ENCODE results near the gene CUX1.

CUX1 gene

GRCh38 chr7:102196028-102196427, 378.6 kb downstream of the CUX1 start:
- no peaks in the 10 kb centered on the region for H3K27me3 ChIP-seq (ENCODE audit: control insufficient read depth in 1 of 2, insufficient read depth in 2 of 2, low read length in 2 of 2)
- H3K36me3 ChIP-seq (ENCODE audit: control insufficient read depth in 2 of 2, insufficient read depth in 2 of 2, low read length in 2 of 2), result peaks cover 26 to 40% of the 10 kb centered on the region in 2 donors
- no peaks in the 10 kb centered on the region for H3K4me1 ChIP-seq (ENCODE audit: control insufficient read depth, insufficient read depth, low read length)
- H3K27ac ChIP-seq (ENCODE audit: low read length), result no peak overlapping the region
- H3K9ac ChIP-seq (ENCODE audit: low read length in 2 of 2), result no peak overlapping the region
- no peaks in the 10 kb centered on the region for H3K9me3 ChIP-seq (ENCODE audit: control insufficient read depth in 2 of 2, low read length in 2 of 2)
- H3K4me3 ChIP-seq (ENCODE audit: low read length in 2 of 2), result no peak overlapping the region

- Histone ChIP-seq H3K4me3 (ENCODE audit: low read length in 2 of 2) (no peak overlapping the region), H3K9me3 (ENCODE audit: control insufficient read depth in 2 of 2, low read length in 2 of 2) (no peaks in the 10 kb centered on the region), H3K27ac (ENCODE audit: low read length) (no peak overlapping the region), H3K27me3 (ENCODE audit: control insufficient read depth in 1 of 2, insufficient read depth in 2 of 2, low read length in 2 of 2) (no peaks in the 10 kb centered on the region), H3K4me1 (ENCODE audit: control insufficient read depth, insufficient read depth, low read length) (no peaks in the 10 kb centered on the region), H3K36me3 (ENCODE audit: control insufficient read depth in 2 of 2, insufficient read depth in 2 of 2, low read length in 2 of 2) (peaks cover 23 to 44% of the 10 kb centered on the region in 2 donors), H3K9ac (ENCODE audit: low read length in 2 of 2) (no peak overlapping the region)
Observed at GRCh38 chr7:102197161-102197560, 379.7 kb downstream of the CUX1 start.

GRCh38 chr7:102197599-102197998, 380.2 kb downstream of the CUX1 start:
- no peak overlapping the region for H3K27ac ChIP-seq (ENCODE audit: low read length)
- H3K27me3 ChIP-seq (ENCODE audit: control insufficient read depth in 1 of 2, insufficient read depth in 2 of 2, low read length in 2 of 2), result no peaks in the 10 kb centered on the region
- no peak overlapping the region for H3K9ac ChIP-seq (ENCODE audit: low read length in 2 of 2)
- no peaks in the 10 kb centered on the region for H3K9me3 ChIP-seq (ENCODE audit: control insufficient read depth in 2 of 2, low read length in 2 of 2)
- no peaks in the 10 kb centered on the region for H3K4me1 ChIP-seq (ENCODE audit: control insufficient read depth, insufficient read depth, low read length)
- H3K4me3 ChIP-seq (ENCODE audit: low read length in 2 of 2), result no peak overlapping the region
- H3K36me3 ChIP-seq (ENCODE audit: control insufficient read depth in 2 of 2, insufficient read depth in 2 of 2, low read length in 2 of 2), result peaks cover 23 to 46% of the 10 kb centered on the region in 2 donors

- Histone ChIP-seq H3K9me3 (ENCODE audit: control insufficient read depth in 2 of 2, low read length in 2 of 2) (no peaks in the 10 kb centered on the region), H3K36me3 (ENCODE audit: control insufficient read depth in 2 of 2, insufficient read depth in 2 of 2, low read length in 2 of 2) (peaks cover 27 to 43% of the 10 kb centered on the region in 2 donors), H3K27me3 (ENCODE audit: control insufficient read depth in 1 of 2, insufficient read depth in 2 of 2, low read length in 2 of 2) (no peaks in the 10 kb centered on the region), H3K27ac (ENCODE audit: low read length) (no peak overlapping the region), H3K9ac (ENCODE audit: low read length in 2 of 2) (no peak overlapping the region), H3K4me1 (ENCODE audit: control insufficient read depth, insufficient read depth, low read length) (no peaks in the 10 kb centered on the region), H3K4me3 (ENCODE audit: low read length in 2 of 2) (no peak overlapping the region)
Observed at GRCh38 chr7:102198417-102198956, 381.1 kb downstream of the CUX1 start.

GRCh38 chr7:102201576-102201975, 384.1 kb downstream of the CUX1 start:
- H3K4me1 ChIP-seq (ENCODE audit: control insufficient read depth, insufficient read depth, low read length), result no peaks in the 10 kb centered on the region
- no peak overlapping the region for H3K4me3 ChIP-seq (ENCODE audit: low read length in 2 of 2)
- no peak overlapping the region for H3K9ac ChIP-seq (ENCODE audit: low read length in 2 of 2)
- peaks cover 34 to 53% of the 10 kb centered on the region in 2 donors for H3K36me3 ChIP-seq (ENCODE audit: control insufficient read depth in 2 of 2, insufficient read depth in 2 of 2, low read length in 2 of 2)
- no peaks in the 10 kb centered on the region for H3K27me3 ChIP-seq (ENCODE audit: control insufficient read depth in 1 of 2, insufficient read depth in 2 of 2, low read length in 2 of 2)
- H3K27ac ChIP-seq (ENCODE audit: low read length), result no peak overlapping the region
- H3K9me3 ChIP-seq (ENCODE audit: control insufficient read depth in 2 of 2, low read length in 2 of 2), result no peaks in the 10 kb centered on the region

- H3K9me3 ChIP-seq (ENCODE audit: control insufficient read depth in 2 of 2, low read length in 2 of 2), result no peaks in the 10 kb centered on the region
- H3K4me1 ChIP-seq (ENCODE audit: control insufficient read depth, insufficient read depth, low read length), result no peaks in the 10 kb centered on the region
- no peaks in the 10 kb centered on the region for H3K27me3 ChIP-seq (ENCODE audit: control insufficient read depth in 1 of 2, insufficient read depth in 2 of 2, low read length in 2 of 2)
- no peak overlapping the region for H3K9ac ChIP-seq (ENCODE audit: low read length in 2 of 2)
- H3K27ac ChIP-seq (ENCODE audit: low read length), result no peak overlapping the region
- H3K4me3 ChIP-seq (ENCODE audit: low read length in 2 of 2), result no peak overlapping the region
- peaks cover 28 to 45% of the 10 kb centered on the region in 2 donors for H3K36me3 ChIP-seq (ENCODE audit: control insufficient read depth in 2 of 2, insufficient read depth in 2 of 2, low read length in 2 of 2)
Observed at GRCh38 chr7:102202556-102202955, 385.1 kb downstream of the CUX1 start.

- Histone ChIP-seq H3K4me1 (ENCODE audit: control insufficient read depth, insufficient read depth, low read length) (no peaks in the 10 kb centered on the region), H3K36me3 (ENCODE audit: control insufficient read depth in 2 of 2, insufficient read depth in 2 of 2, low read length in 2 of 2) (peaks cover 28 to 46% of the 10 kb centered on the region in 2 donors), H3K9ac (ENCODE audit: low read length in 2 of 2) (no peak overlapping the region), H3K27ac (ENCODE audit: low read length) (no peak overlapping the region), H3K27me3 (ENCODE audit: control insufficient read depth in 1 of 2, insufficient read depth in 2 of 2, low read length in 2 of 2) (no peaks in the 10 kb centered on the region), H3K9me3 (ENCODE audit: control insufficient read depth in 2 of 2, low read length in 2 of 2) (no peaks in the 10 kb centered on the region), H3K4me3 (ENCODE audit: low read length in 2 of 2) (no peak overlapping the region)
Observed at GRCh38 chr7:102203218-102203617, 385.8 kb downstream of the CUX1 start.

- no peak overlapping the region for H3K4me3 ChIP-seq (ENCODE audit: low read length in 2 of 2)
- H3K4me1 ChIP-seq (ENCODE audit: control insufficient read depth, insufficient read depth, low read length), result no peaks in the 10 kb centered on the region
- no peaks in the 10 kb centered on the region for H3K9me3 ChIP-seq (ENCODE audit: control insufficient read depth in 2 of 2, low read length in 2 of 2)
- H3K27ac ChIP-seq (ENCODE audit: low read length), result no peak overlapping the region
- no peak overlapping the region for H3K9ac ChIP-seq (ENCODE audit: low read length in 2 of 2)
- H3K36me3 ChIP-seq (ENCODE audit: control insufficient read depth in 2 of 2, insufficient read depth in 2 of 2, low read length in 2 of 2), result peaks cover 28 to 54% of the 10 kb centered on the region in 2 donors
- H3K27me3 ChIP-seq (ENCODE audit: control insufficient read depth in 1 of 2, insufficient read depth in 2 of 2, low read length in 2 of 2), result no peaks in the 10 kb centered on the region
Observed at GRCh38 chr7:102204212-102204611, 386.8 kb downstream of the CUX1 start.

GRCh38 chr7:102205915-102206314, 388.5 kb downstream of the CUX1 start:
- no peak overlapping the region for H3K27ac ChIP-seq (ENCODE audit: low read length)
- H3K9ac ChIP-seq (ENCODE audit: low read length in 2 of 2), result no peak overlapping the region
- H3K4me3 ChIP-seq (ENCODE audit: low read length in 2 of 2), result no peak overlapping the region
- H3K36me3 ChIP-seq (ENCODE audit: control insufficient read depth in 2 of 2, insufficient read depth in 2 of 2, low read length in 2 of 2), result peaks cover 32 to 55% of the 10 kb centered on the region in 2 donors
- no peaks in the 10 kb centered on the region for H3K4me1 ChIP-seq (ENCODE audit: control insufficient read depth, insufficient read depth, low read length)
- H3K9me3 ChIP-seq (ENCODE audit: control insufficient read depth in 2 of 2, low read length in 2 of 2), result no peaks in the 10 kb centered on the region
- H3K27me3 ChIP-seq (ENCODE audit: control insufficient read depth in 1 of 2, insufficient read depth in 2 of 2, low read length in 2 of 2), result no peaks in the 10 kb centered on the region

GRCh38 chr7:102208826-102209225, 391.4 kb downstream of the CUX1 start:
- Histone ChIP-seq H3K36me3 (ENCODE audit: control insufficient read depth in 2 of 2, insufficient read depth in 2 of 2, low read length in 2 of 2) (peaks cover 24 to 39% of the 10 kb centered on the region in 2 donors), H3K9ac (ENCODE audit: low read length in 2 of 2) (no peak overlapping the region), H3K4me3 (ENCODE audit: low read length in 2 of 2) (no peak overlapping the region), H3K27ac (ENCODE audit: low read length) (no peak overlapping the region), H3K27me3 (ENCODE audit: control insufficient read depth in 1 of 2, insufficient read depth in 2 of 2, low read length in 2 of 2) (no peaks in the 10 kb centered on the region), H3K4me1 (ENCODE audit: control insufficient read depth, insufficient read depth, low read length) (no peaks in the 10 kb centered on the region), H3K9me3 (ENCODE audit: control insufficient read depth in 2 of 2, low read length in 2 of 2) (no peaks in the 10 kb centered on the region)

GRCh38 chr7:102210787-102211186, 393.4 kb downstream of the CUX1 start:
- H3K36me3 ChIP-seq (ENCODE audit: control insufficient read depth in 2 of 2, insufficient read depth in 2 of 2, low read length in 2 of 2), result peaks cover 10 to 27% of the 10 kb centered on the region in 2 donors
- no peak overlapping the region for H3K9ac ChIP-seq (ENCODE audit: low read length in 2 of 2)
- no peaks in the 10 kb centered on the region for H3K4me1 ChIP-seq (ENCODE audit: control insufficient read depth, insufficient read depth, low read length)
- no peaks in the 10 kb centered on the region for H3K27me3 ChIP-seq (ENCODE audit: control insufficient read depth in 1 of 2, insufficient read depth in 2 of 2, low read length in 2 of 2)
- H3K4me3 ChIP-seq (ENCODE audit: low read length in 2 of 2), result no peak overlapping the region
- H3K27ac ChIP-seq (ENCODE audit: low read length), result no peak overlapping the region
- H3K9me3 ChIP-seq (ENCODE audit: control insufficient read depth in 2 of 2, low read length in 2 of 2), result no peaks in the 10 kb centered on the region
